Measurements from ENCODE around the gene PTPRM.

PTPRM gene

DNA sequence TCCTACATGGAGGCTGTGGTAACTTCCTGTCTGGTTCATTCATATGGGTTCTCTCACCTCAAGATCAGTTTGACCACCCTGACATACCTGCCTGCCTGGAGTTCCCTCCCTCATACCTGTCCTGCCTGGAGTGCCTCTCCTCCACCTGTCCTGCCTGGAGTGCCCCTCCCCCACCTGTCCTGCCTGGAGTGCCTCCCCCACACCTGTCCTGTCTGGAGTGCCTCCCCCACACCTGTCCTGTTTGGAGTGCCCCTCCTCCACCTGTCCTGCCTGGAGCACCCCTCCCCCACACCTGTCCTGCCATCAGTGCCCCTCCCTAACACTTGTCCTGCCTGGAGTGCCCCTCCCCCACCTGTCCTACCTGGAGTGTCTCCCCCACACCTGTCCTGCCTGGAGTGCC is 461.9 kb downstream of the PTPRM start:
- no peak for ATAC-seq
- TF ChIP-seq TOX (CRISPR knock-in tag; IDR thresholded peaks at IDR 0.05; ENCODE audit: borderline replicate concordance): no peak
- no peak for TF ChIP-seq CSDC2 (CRISPR knock-in tag; IDR thresholded peaks at IDR 0.05)
- no peak for TF ChIP-seq SNAI2 (CRISPR knock-in tag; IDR thresholded peaks at IDR 0.05)
- TF ChIP-seq ARNTL (CRISPR knock-in tag; IDR thresholded peaks at IDR 0.05; ENCODE audit: borderline replicate concordance, low read depth): no peak
- no peak for TF ChIP-seq TCF4 (CRISPR knock-in tag; IDR thresholded peaks at IDR 0.05; ENCODE audit: borderline replicate concordance)
- TF ChIP-seq, protein P1, sequence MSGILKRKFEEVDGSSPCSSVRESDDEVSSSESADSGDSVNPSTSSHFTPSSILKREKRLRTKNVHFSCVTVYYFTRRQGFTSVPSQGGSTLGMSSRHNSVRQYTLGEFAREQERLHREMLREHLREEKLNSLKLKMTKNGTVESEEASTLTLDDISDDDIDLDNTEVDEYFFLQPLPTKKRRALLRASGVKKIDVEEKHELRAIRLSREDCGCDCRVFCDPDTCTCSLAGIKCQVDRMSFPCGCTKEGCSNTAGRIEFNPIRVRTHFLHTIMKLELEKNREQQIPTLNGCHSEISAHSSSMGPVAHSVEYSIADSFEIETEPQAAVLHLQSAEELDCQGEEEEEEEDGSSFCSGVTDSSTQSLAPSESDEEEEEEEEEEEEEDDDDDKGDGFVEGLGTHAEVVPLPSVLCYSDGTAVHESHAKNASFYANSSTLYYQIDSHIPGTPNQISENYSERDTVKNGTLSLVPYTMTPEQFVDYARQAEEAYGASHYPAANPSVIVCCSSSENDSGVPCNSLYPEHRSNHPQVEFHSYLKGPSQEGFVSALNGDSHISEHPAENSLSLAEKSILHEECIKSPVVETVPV (CRISPR knock-in tag; IDR thresholded peaks at IDR 0.05): no peak
- no peak for TF ChIP-seq ZNF565 (CRISPR knock-in tag; conservative IDR thresholded peaks at IDR 0.05; ENCODE audit: low read depth)
- no peak for TF ChIP-seq ZC3H10 (CRISPR knock-in tag; IDR thresholded peaks at IDR 0.05)
- no peak for TF ChIP-seq RARB (CRISPR knock-in tag; IDR thresholded peaks at IDR 0.05)
- TF ChIP-seq, protein P2, sequence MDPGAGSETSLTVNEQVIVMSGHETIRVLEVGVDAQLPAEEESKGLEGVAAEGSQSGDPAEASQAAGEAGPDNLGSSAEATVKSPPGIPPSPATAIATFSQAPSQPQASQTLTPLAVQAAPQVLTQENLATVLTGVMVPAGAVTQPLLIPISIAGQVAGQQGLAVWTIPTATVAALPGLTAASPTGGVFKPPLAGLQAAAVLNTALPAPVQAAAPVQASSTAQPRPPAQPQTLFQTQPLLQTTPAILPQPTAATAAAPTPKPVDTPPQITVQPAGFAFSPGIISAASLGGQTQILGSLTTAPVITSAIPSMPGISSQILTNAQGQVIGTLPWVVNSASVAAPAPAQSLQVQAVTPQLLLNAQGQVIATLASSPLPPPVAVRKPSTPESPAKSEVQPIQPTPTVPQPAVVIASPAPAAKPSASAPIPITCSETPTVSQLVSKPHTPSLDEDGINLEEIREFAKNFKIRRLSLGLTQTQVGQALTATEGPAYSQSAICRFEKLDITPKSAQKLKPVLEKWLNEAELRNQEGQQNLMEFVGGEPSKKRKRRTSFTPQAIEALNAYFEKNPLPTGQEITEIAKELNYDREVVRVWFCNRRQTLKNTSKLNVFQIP (CRISPR knock-in tag; IDR thresholded peaks at IDR 0.05; ENCODE audit: borderline replicate concordance, low read depth): no peak

DNA sequence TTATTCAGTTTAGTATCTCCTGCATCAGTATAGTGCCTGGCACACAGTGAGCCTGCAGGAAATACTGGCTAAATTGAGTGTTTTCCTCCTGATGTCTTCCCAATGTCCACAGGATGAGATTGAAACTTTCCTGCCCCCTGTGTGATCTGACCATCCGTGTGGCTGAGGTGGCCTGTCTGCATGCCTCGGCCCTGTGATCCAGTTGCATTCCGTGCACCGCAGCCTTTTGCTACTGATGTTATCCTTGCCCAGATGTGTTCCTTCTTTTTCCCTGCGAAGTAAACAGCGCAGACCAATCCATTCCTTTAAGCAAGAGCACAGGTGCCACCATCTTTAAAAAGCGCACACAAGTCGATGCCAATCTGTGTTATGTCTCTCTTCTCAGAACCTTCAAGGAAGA is 462.6 kb downstream of the PTPRM start:
- TF ChIP-seq ZNF565 (CRISPR knock-in tag; conservative IDR thresholded peaks at IDR 0.05; ENCODE audit: low read depth) (no peak), RARB (CRISPR knock-in tag; IDR thresholded peaks at IDR 0.05) (no peak), GLIS3 (CRISPR knock-in tag; IDR thresholded peaks at IDR 0.05) (no peak), PPARA (CRISPR knock-in tag; IDR thresholded peaks at IDR 0.05; ENCODE audit: borderline replicate concordance) (no peak), SNAI2 (CRISPR knock-in tag; IDR thresholded peaks at IDR 0.05) (no peak), ZNF8 (CRISPR knock-in tag; IDR thresholded peaks at IDR 0.05) (no peak), OSR1 (CRISPR knock-in tag; IDR thresholded peaks at IDR 0.05) (no peak), ZC3H10 (CRISPR knock-in tag; IDR thresholded peaks at IDR 0.05) (no peak), TOX (CRISPR knock-in tag; IDR thresholded peaks at IDR 0.05; ENCODE audit: borderline replicate concordance) (no peak), ESRRG (CRISPR knock-in tag; IDR thresholded peaks at IDR 0.05) (no peak), CSDC2 (CRISPR knock-in tag; IDR thresholded peaks at IDR 0.05) (no peak), ZFP3 (CRISPR knock-in tag; IDR thresholded peaks at IDR 0.05) (no peak), ISL1 (CRISPR knock-in tag; IDR thresholded peaks at IDR 0.05) (no peak)
- TF ChIP-seq, protein P3, sequence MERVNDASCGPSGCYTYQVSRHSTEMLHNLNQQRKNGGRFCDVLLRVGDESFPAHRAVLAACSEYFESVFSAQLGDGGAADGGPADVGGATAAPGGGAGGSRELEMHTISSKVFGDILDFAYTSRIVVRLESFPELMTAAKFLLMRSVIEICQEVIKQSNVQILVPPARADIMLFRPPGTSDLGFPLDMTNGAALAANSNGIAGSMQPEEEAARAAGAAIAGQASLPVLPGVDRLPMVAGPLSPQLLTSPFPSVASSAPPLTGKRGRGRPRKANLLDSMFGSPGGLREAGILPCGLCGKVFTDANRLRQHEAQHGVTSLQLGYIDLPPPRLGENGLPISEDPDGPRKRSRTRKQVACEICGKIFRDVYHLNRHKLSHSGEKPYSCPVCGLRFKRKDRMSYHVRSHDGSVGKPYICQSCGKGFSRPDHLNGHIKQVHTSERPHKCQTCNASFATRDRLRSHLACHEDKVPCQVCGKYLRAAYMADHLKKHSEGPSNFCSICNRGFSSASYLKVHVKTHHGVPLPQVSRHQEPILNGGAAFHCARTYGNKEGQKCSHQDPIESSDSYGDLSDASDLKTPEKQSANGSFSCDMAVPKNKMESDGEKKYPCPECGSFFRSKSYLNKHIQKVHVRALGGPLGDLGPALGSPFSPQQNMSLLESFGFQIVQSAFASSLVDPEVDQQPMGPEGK (CRISPR knock-in tag; IDR thresholded peaks at IDR 0.05; ENCODE audit: borderline replicate concordance): no peak
- TF ChIP-seq, protein P4, sequence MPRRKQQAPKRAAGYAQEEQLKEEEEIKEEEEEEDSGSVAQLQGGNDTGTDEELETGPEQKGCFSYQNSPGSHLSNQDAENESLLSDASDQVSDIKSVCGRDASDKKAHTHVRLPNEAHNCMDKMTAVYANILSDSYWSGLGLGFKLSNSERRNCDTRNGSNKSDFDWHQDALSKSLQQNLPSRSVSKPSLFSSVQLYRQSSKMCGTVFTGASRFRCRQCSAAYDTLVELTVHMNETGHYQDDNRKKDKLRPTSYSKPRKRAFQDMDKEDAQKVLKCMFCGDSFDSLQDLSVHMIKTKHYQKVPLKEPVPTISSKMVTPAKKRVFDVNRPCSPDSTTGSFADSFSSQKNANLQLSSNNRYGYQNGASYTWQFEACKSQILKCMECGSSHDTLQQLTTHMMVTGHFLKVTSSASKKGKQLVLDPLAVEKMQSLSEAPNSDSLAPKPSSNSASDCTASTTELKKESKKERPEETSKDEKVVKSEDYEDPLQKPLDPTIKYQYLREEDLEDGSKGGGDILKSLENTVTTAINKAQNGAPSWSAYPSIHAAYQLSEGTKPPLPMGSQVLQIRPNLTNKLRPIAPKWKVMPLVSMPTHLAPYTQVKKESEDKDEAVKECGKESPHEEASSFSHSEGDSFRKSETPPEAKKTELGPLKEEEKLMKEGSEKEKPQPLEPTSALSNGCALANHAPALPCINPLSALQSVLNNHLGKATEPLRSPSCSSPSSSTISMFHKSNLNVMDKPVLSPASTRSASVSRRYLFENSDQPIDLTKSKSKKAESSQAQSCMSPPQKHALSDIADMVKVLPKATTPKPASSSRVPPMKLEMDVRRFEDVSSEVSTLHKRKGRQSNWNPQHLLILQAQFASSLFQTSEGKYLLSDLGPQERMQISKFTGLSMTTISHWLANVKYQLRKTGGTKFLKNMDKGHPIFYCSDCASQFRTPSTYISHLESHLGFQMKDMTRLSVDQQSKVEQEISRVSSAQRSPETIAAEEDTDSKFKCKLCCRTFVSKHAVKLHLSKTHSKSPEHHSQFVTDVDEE (CRISPR knock-in tag; IDR thresholded peaks at IDR 0.05): no peak
- TF ChIP-seq, protein P2 (CRISPR knock-in tag; IDR thresholded peaks at IDR 0.05; ENCODE audit: borderline replicate concordance, low read depth): no peak
- TF ChIP-seq, protein P5, sequence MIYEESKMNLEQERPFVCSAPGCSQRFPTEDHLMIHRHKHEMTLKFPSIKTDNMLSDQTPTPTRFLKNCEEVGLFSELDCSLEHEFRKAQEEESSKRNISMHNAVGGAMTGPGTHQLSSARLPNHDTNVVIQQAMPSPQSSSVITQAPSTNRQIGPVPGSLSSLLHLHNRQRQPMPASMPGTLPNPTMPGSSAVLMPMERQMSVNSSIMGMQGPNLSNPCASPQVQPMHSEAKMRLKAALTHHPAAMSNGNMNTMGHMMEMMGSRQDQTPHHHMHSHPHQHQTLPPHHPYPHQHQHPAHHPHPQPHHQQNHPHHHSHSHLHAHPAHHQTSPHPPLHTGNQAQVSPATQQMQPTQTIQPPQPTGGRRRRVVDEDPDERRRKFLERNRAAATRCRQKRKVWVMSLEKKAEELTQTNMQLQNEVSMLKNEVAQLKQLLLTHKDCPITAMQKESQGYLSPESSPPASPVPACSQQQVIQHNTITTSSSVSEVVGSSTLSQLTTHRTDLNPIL (CRISPR knock-in tag; IDR thresholded peaks at IDR 0.05; ENCODE audit: low read depth): no peak
- no peak for ATAC-seq

Data from SK-N-SH treated with all-trans-retinoic acid at 6 μM for 48 hours (cell line).